GM23338 (cell line): ENCODE measurements around the gene CCL21.

Experiments used
- CREB1 ChIP-seq: fragments of 250-450 bp; sonication (Bioruptor Pico); IDR thresholded peaks from 2 replicates; pipeline ENCODE4 v1.5.0; 2020; ENCODE audit warnings: low read depth, mild to moderate bottlenecking, moderate library complexity
- CTCF ChIP-seq, 2 experiments: fragments of 200-600 bp in 1 of 2; sonication (generic) in 1 of 2; conservative IDR thresholded peaks; 2 replicates each; pipeline versions ENCODE4 v1.5.1 to v1.6.1; 2016 to 2017; ENCODE audit warnings: antibody characterized with exemption in 2 of 2, low read depth in 2 of 2, mild to moderate bottlenecking in 2 of 2, moderate library complexity in 1 of 2
- EZH2 ChIP-seq: fragments of 200-600 bp; sonication (generic); IDR thresholded peaks from one replicate; pipeline ENCODE4 v1.8.0; 2017; ENCODE audit warnings: antibody characterized with exemption, mild to moderate bottlenecking, low read depth; ENCODE audit not compliant: unreplicated experiment
- EZH2phosphoT487 ChIP-seq: fragments of 200-600 bp; sonication (generic); IDR thresholded peaks from one replicate; pipeline ENCODE4 v1.8.1; 2018; ENCODE audit warnings: antibody characterized with exemption; ENCODE audit not compliant: unreplicated experiment
- JUNB ChIP-seq: IDR thresholded peaks from one replicate; pipeline ENCODE4 v1.6.1; 2016; ENCODE audit warnings: antibody characterized with exemption; ENCODE audit not compliant: unreplicated experiment
- NANOG ChIP-seq: IDR thresholded peaks from 2 replicates; pipeline ENCODE4 v1.6.1; 2016; ENCODE audit warnings: antibody characterized with exemption, borderline replicate concordance
- POLR2AphosphoS5 ChIP-seq: IDR thresholded peaks from 2 replicates; pipeline ENCODE4 v1.6.1; 2016; ENCODE audit warnings: antibody characterized with exemption, low read depth
- ZNF114 ChIP-seq: fragments of 250-450 bp; sonication (Bioruptor Pico); IDR thresholded peaks from 2 replicates; pipeline ENCODE4 v1.5.0; 2020; ENCODE audit warnings: mild to moderate bottlenecking, moderate library complexity
- ZNF331 ChIP-seq: fragments of 250-450 bp; sonication (Bioruptor Pico); IDR thresholded peaks from 2 replicates; pipeline ENCODE4 v1.5.0; 2020; ENCODE audit warnings: low read depth, mild to moderate bottlenecking, moderate library complexity
- TF ChIP-seq, protein P1 (sequence below): IDR thresholded peaks from one replicate; pipeline ENCODE4 v1.6.1; 2018; ENCODE audit warnings: antibody characterized with exemption; ENCODE audit not compliant: unreplicated experiment
- TF ChIP-seq, protein P2 (sequence below): IDR thresholded peaks from 2 replicates; pipeline ENCODE4 v1.6.1; 2016; ENCODE audit warnings: antibody characterized with exemption

DNA sequence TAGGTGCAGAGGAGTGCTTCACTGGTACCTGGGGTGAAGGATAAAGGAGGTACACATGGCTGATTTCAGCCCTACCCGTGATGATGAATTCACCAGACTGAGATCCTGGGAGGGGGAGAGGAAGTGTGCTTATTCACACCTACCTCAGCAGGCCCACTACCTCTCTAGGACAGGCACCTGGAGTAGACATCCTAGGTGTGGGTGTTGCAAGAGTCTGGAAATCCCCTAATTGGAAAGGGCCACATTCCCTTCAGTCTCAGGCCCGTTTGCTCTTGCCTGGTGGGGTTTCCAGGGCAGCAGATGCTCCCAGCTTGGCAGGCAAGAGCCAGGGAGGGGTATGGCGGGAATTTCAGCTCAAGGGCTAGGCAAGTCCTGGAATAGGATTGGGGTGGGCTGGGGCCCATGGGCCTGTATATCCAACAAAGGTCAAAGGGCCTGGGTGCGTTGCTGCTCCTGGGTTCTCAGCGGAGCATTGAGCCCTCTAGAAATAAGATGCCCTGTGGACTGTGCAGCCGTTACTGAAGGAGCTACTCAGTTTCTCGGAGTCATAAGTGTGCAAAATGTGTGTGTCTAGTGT is 5.8 kb upstream of the CCL21 start:
- TF ChIP-seq CTCF (conservative IDR thresholded peaks at IDR 0.05; ENCODE audit: low read depth in 2 of 2) = no peak
- TF ChIP-seq POLR2AphosphoS5 = no peak
- no peak for TF ChIP-seq CREB1
- no peak for TF ChIP-seq EZH2phosphoT487
- TF ChIP-seq, protein P1, sequence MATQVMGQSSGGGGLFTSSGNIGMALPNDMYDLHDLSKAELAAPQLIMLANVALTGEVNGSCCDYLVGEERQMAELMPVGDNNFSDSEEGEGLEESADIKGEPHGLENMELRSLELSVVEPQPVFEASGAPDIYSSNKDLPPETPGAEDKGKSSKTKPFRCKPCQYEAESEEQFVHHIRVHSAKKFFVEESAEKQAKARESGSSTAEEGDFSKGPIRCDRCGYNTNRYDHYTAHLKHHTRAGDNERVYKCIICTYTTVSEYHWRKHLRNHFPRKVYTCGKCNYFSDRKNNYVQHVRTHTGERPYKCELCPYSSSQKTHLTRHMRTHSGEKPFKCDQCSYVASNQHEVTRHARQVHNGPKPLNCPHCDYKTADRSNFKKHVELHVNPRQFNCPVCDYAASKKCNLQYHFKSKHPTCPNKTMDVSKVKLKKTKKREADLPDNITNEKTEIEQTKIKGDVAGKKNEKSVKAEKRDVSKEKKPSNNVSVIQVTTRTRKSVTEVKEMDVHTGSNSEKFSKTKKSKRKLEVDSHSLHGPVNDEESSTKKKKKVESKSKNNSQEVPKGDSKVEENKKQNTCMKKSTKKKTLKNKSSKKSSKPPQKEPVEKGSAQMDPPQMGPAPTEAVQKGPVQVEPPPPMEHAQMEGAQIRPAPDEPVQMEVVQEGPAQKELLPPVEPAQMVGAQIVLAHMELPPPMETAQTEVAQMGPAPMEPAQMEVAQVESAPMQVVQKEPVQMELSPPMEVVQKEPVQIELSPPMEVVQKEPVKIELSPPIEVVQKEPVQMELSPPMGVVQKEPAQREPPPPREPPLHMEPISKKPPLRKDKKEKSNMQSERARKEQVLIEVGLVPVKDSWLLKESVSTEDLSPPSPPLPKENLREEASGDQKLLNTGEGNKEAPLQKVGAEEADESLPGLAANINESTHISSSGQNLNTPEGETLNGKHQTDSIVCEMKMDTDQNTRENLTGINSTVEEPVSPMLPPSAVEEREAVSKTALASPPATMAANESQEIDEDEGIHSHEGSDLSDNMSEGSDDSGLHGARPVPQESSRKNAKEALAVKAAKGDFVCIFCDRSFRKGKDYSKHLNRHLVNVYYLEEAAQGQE = no peak
- TF ChIP-seq NANOG = no peak
- no peak for TF ChIP-seq ZNF114 (CRISPR knock-in tag)
- TF ChIP-seq EZH2 = no peak
- no peak for TF ChIP-seq JUNB
- TF ChIP-seq, protein P2, sequence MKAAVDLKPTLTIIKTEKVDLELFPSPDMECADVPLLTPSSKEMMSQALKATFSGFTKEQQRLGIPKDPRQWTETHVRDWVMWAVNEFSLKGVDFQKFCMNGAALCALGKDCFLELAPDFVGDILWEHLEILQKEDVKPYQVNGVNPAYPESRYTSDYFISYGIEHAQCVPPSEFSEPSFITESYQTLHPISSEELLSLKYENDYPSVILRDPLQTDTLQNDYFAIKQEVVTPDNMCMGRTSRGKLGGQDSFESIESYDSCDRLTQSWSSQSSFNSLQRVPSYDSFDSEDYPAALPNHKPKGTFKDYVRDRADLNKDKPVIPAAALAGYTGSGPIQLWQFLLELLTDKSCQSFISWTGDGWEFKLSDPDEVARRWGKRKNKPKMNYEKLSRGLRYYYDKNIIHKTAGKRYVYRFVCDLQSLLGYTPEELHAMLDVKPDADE = no peak
- TF ChIP-seq ZNF331 (CRISPR knock-in tag) = no peak
